Uterus (tissue), 2 donors: Measurements from ENCODE around the gene GRAMD2B.

ENCODE experiments used
- POLR2A ChIP-seq, 2 donors: fragments of 450-650 bp; IDR thresholded peaks; one replicate each; pipeline ENCODE4 v1.6.1; 2016; ENCODE audit warnings: antibody characterized with exemption in 2 of 2, mild to moderate bottlenecking in 1 of 2, moderate library complexity in 1 of 2
- TF ChIP-seq, protein P1 (sequence below), 4 experiments: fragments of 200-600 bp in 2 of 4; fragments of 450-650 bp in 2 of 4; sonication (generic) in 2 of 4; IDR thresholded peaks; one replicate each; pipeline ENCODE4 v1.5.1; 2016 to 2019; ENCODE audit warnings: antibody characterized with exemption in 4 of 4, mild to moderate bottlenecking in 2 of 4, moderate library complexity in 1 of 4

DNA sequence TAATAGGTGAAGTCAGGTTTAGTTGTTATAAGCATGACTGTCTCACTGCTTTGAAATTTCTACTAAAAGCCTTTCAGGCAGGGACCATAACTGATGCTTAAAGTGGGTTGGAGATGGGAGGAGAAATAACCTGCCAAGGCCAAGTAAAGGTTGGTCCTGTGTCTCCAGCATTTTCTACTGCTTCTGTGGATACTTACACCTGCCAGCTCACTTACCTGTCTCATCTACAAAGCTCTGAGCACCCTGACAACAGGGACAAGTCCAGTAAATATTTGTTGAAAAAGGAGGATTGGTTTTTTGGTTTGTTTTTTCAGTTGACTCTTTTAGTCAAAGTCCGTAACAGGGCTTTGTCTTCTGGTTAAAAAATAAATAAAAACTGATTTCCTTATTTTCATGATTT, 38.6 kb downstream of the GRAMD2B start:
- TF ChIP-seq POLR2A (IDR thresholded peaks at IDR 0.05): no peak
- TF ChIP-seq, protein P1, sequence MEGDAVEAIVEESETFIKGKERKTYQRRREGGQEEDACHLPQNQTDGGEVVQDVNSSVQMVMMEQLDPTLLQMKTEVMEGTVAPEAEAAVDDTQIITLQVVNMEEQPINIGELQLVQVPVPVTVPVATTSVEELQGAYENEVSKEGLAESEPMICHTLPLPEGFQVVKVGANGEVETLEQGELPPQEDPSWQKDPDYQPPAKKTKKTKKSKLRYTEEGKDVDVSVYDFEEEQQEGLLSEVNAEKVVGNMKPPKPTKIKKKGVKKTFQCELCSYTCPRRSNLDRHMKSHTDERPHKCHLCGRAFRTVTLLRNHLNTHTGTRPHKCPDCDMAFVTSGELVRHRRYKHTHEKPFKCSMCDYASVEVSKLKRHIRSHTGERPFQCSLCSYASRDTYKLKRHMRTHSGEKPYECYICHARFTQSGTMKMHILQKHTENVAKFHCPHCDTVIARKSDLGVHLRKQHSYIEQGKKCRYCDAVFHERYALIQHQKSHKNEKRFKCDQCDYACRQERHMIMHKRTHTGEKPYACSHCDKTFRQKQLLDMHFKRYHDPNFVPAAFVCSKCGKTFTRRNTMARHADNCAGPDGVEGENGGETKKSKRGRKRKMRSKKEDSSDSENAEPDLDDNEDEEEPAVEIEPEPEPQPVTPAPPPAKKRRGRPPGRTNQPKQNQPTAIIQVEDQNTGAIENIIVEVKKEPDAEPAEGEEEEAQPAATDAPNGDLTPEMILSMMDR (IDR thresholded peaks at IDR 0.05): no peak
